Ascending aorta (tissue), 2 donors: ENCODE results near the gene SECTM1. TPM values are rescaled to one million over a fixed set of nuclear protein-coding genes. Genes with fewer than 3 reads are reported as not detected.

Experiments used
- DNase-seq, 2 donors: peaks; one replicate each; pipeline ENCODE4 v3.0.0-alpha.2; 2019; ENCODE audit warnings: low spot score in 2 of 2
- H3K27ac ChIP-seq, 2 donors: fragments of 200-600 bp; sonication (generic); one replicate each; pipeline ENCODE4 v1.5.1; 2016 to 2017; ENCODE audit warnings: mild to moderate bottlenecking in 1 of 2
- H3K27me3 ChIP-seq: fragments of 200-600 bp; sonication (generic); one replicate; pipeline ENCODE4 v1.5.1; 2017
- H3K36me3 ChIP-seq, 2 donors: fragments of 200-600 bp; sonication (generic); one replicate each; pipeline ENCODE4 v1.5.1; 2016
- H3K4me1 ChIP-seq, 2 donors: fragments of 200-600 bp; sonication (generic); one replicate each; pipeline ENCODE4 v1.5.1; 2016 to 2017; ENCODE audit warnings: mild to moderate bottlenecking in 1 of 2
- H3K4me3 ChIP-seq, 2 donors: fragments of 200-600 bp; sonication (generic); one replicate each; pipeline ENCODE4 v1.5.1; 2016 to 2017; ENCODE audit warnings: mild to moderate bottlenecking in 1 of 2
- H3K9me3 ChIP-seq, 2 donors: fragments of 200-600 bp; sonication (generic); one replicate each; pipeline ENCODE4 v1.5.1; 2016
- CTCF ChIP-seq, 3 experiments: fragments of 200-600 bp in 2 of 3; fragments of 450-650 bp in 1 of 3; sonication (generic) in 2 of 3; IDR thresholded peaks; one replicate each; pipeline ENCODE4 v1.5.1; 2016 to 2019; ENCODE audit warnings: antibody characterized with exemption in 3 of 3, mild to moderate bottlenecking in 1 of 3, moderate library complexity in 1 of 3
- intact Hi-C: fragments of 100-400 bp; cut with DNase I; formaldehyde crosslinking; loops from one replicate; pipeline ENCODE4 v1.15.1; 2023
- total RNA-seq: library from RNA; depleted of rRNA; stranded (reverse); fragments of >200 nt; gene quantifications from one replicate; pipeline ENCODE4 v1.1.0, GENCODE V29; 2016

The SECTM1 gene
- total RNA-seq, 1 donor from 2014 or later: 49.5 TPM

- no peaks in the 10 kb centered on the region for H3K36me3 ChIP-seq
- no peaks in the 10 kb centered on the region for H3K9me3 ChIP-seq
- H3K27ac ChIP-seq: no peak overlapping the region
- no peak for TF ChIP-seq CTCF (IDR thresholded peaks at IDR 0.05)
- H3K4me3 ChIP-seq: no peak overlapping the region
- H3K4me1 ChIP-seq: peaks cover 3% of the 10 kb centered on the region in 2 donors
- no peak for DNase-seq
- no peaks in the 10 kb centered on the region for H3K27me3 ChIP-seq
- intact Hi-C loops: no loop called here
Observed at GRCh38 chr17:82344175-82344907, 10.8 kb upstream of the SECTM1 start.

GRCh38 chr17:82343560-82343959, 10.0 kb upstream of the SECTM1 start:
- H3K4me3 ChIP-seq: no peak overlapping the region
- no peaks in the 10 kb centered on the region for H3K27me3 ChIP-seq
- no peak for DNase-seq
- no peaks in the 10 kb centered on the region for H3K9me3 ChIP-seq
- H3K36me3 ChIP-seq: no peaks in the 10 kb centered on the region
- intact Hi-C loops: no loop called here
- H3K27ac ChIP-seq: no peak overlapping the region
- H3K4me1 ChIP-seq: peaks cover 3 to 8% of the 10 kb centered on the region in 2 donors
- no peak for TF ChIP-seq CTCF (IDR thresholded peaks at IDR 0.05)

GRCh38 chr17:82342361-82343079, 9.0 kb upstream of the SECTM1 start:
- Histone ChIP-seq H3K4me3 (no peak overlapping the region), H3K36me3 (no peaks in the 10 kb centered on the region), H3K27ac (no peak overlapping the region), H3K9me3 (no peaks in the 10 kb centered on the region), H3K27me3 (no peaks in the 10 kb centered on the region), H3K4me1 (peaks cover 3 to 9% of the 10 kb centered on the region in 2 donors)
- intact Hi-C loops: no loop called here
- DNase-seq: no peak
- no peak for TF ChIP-seq CTCF (IDR thresholded peaks at IDR 0.05)

- Histone ChIP-seq H3K4me3 (peak overlapping the region; percentile 18 to 73), H3K36me3 (no peaks in the 10 kb centered on the region), H3K4me1 (peaks cover 7 to 12% of the 10 kb centered on the region in 2 donors), H3K27ac (no peak overlapping the region), H3K9me3 (no peaks in the 10 kb centered on the region), H3K27me3 (no peaks in the 10 kb centered on the region)
- intact Hi-C loops: no loop called here
- no peak for TF ChIP-seq CTCF (IDR thresholded peaks at IDR 0.05)
- no peak for DNase-seq
Observed at GRCh38 chr17:82339634-82340580, 6.3 kb upstream of the SECTM1 start.

GRCh38 chr17:82338858-82339633, 5.5 kb upstream of the SECTM1 start:
- Histone ChIP-seq H3K27me3 (no peaks in the 10 kb centered on the region), H3K4me1 (peaks cover 15 to 17% of the 10 kb centered on the region in 2 donors), H3K4me3 (peak overlapping the region; percentile 18 to 73), H3K27ac (no peak overlapping the region), H3K9me3 (no peaks in the 10 kb centered on the region), H3K36me3 (no peaks in the 10 kb centered on the region)
- intact Hi-C loops: no loop called here
- TF ChIP-seq CTCF (IDR thresholded peaks at IDR 0.05): no peak
- DNase-seq: no peak
